ENCODE measurements around the gene MPP7.

MPP7 gene

DNA sequence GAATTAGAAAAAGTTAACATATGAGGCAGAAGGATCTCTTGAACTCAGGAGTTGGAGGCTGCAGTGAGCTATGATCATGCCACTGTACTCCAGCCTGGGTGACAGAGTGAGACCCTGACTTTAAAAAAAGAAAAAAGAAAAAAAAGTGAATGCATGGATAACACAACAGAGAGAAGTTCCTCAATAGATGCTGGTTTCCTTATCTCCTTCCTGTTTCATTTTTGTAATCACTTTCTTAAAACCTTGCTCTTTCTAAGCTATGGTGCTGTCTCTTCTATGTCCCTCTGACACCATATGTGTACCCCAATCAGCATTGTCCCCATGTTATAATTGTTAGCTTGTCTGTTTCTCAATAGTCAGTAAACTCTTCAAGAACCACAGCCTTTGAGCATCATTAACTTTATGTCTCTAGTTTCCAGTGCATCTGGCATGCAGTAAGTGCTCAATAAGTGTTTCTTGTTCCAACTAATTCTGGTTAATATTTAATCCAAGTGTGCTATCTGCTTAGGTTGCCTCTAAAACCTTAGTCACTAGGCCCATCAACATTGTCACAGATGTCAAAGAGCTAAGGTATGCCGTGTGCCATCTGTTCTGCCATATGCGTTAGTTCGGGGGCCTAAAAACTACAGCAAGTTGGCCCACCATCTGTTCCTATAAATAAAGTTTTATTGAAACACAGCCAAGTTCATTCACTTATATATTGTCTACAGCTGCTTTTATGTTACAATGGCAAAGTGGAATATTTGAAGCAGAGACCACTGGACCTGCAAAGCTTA, 36.2 kb downstream of the MPP7 start:
- no peak for DNase-seq

GRCh38 chr10:28263136-28263857, 39.6 kb downstream of the MPP7 start:
- no peak for DNase-seq

DNA sequence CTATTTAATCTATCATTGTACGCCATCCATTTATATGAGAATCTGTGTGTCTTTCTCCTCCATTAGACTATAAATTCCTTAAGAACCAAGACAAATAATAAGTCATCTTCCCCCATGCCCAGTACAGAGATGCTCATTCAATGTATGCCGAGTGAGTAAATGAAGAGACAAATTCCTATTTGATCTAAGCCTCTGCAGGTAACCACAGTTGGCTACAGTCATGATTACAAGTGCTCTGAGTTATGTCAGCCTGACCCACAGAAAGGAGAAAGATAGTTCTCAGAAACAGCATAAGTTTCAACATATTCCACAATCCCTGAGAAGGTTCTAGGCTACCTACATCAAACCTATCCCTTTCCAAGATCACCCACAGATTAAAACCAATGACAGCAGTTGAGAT, 46.1 kb downstream of the MPP7 start:
- no peak for DNase-seq

DNA sequence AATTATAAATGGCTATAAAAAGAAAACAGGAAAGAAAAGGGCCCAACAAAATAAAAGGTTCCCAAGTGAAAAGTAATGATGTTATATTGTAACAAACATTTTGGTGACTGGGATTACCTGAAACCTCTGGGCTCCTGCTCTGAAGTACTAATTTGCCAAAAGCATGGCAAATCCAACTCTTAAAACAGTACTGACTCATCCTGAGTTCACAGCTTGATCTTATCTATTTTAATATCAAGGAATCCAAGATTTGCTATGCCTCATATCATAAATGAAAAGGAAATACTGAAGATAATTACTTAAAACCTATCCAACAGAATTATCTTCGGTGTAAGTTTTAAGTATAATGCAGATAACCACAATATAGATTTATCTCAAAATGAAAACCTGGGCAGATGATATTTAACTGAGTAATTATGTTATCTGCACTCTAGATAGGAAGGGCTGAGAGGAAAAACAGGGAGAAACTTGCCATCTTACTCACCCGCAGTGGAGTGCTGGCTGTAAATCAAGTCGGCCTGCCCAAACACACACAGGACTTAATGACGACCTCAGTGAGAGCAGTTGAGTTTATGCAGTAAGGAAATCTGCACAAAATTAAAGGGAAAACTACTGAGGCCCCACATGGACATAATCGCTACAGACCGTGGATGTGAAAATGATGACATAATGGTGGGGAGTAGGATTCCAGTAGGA, 48.4 kb downstream of the MPP7 start:
- no peak for DNase-seq

- no peak for DNase-seq
These were observed 49.6 kb downstream of the MPP7 start for GRCh38 chr10:28253169-28253785.

Data from activated CD4-positive, alpha-beta T cell treated with anti-CD3 and anti-CD28 coated beads for 1 hour (primary cell).